Stimulated activated CD4-positive, alpha-beta T cell treated with anti-CD3 and anti-CD28 coated beads, Interleukin-4, amount 100 ng/mL, for 48 hours (primary cell): ENCODE data around the gene BCL7A.

Experiments used
- DNase-seq, 2 donors: peaks; one replicate each; pipeline ENCODE4 v3.0.0-alpha.2; 2020; ENCODE audit warnings: low read depth in 2 of 2

The BCL7A gene

DNA sequence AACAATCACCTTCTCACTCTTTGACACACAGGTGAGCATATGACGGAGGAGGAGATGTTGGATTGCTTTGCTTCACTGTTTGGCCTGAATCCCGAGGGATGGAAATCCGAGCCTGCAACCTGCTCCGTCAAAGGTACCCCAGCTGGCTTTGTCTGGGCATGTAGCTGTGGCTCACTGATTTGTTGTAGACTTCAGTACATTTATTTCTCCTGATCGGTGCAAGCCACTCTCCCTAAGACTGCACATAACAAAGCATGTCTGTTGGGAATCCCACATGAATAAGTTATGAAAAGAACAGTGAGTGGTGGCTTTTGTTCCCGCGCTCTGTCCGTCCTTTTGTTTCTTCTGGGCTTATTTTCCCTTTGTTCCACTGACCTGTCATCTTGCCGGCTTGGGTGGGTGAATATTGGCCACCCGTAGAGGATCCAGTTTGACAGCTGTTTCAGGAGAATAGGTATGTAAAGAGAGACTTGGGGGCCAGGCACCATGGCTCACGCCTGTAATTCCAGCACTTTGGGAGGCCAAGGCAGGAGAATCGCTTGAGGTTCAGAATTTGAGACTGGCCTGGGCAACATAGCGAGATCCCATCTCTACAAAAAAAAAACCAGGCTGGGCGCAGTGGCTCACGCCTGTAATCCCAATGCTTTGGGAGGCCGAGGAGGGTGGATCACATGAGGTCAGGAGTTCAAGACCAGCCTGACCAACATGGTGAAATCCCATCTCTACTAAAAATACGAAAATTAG lies 20.0 kb upstream of the BCL7A start:
- no peak for DNase-seq

DNA sequence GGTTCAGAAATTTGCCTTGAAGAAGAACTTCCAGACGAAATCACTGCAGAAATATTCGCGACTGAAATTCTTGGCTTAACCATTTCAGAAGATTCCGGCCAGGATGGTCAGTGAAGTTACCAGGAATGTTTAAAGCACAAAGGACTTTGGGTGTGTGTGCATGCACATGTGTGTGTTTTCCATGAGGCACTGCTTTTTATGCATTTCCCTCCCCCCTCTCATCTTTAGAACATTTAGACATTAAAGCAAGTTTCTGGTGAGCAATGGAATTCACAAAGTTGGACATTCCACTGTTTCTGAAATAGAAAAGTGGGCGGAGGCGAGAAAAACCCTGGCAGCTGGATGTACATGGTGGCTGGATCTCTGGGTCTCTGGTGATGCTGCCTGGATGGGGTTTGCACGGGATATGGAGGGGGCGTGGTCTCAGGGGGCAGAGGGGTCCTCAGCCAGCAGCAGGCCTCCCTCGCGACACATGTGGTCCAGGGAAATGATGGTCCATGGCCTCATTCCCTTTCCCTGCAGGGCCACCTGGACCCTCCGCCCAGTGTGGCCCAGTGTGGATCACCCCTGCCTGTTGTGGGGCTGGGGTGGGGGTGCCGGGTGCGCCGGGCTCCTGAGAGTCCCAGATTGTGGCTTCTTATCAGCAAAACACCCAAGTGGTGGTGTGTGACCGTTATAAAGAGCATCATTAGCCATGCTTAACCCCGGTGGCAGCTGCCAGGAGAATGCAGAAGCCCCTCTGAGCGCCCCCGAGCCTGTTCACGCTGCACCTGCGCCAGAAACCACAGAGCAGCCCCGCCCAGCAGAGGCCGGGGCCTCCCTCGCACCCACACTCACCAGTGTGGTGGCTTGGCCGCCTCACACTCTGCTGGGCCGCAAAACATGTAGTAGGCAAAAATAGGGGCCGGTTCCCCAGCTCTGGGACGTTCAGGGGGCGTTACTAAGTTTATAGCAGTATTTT lies 17.8 kb upstream of the BCL7A start:
- DNase-seq, result no peak

DNA sequence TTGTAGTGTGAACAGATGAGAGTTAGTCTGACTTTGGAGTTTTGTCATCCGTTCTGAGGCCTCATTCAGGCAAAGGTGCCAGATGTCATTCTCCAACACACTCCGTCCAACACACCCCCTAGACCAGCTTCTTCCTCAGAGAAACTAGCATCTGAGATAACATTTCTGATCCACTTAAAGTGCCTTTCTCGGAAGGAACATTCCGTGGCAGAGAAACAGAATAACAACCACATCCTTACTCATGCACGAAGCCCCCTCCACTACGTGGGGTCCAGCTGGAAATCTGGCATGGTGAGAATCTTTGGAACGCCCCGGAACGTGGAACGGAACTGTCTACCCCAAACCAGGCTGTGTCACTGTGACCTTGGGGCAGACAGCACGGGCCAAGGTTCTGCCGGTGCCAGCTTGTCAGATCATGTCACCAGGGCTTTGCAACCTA lies 17.0 kb upstream of the BCL7A start:
- no peak for DNase-seq

DNA sequence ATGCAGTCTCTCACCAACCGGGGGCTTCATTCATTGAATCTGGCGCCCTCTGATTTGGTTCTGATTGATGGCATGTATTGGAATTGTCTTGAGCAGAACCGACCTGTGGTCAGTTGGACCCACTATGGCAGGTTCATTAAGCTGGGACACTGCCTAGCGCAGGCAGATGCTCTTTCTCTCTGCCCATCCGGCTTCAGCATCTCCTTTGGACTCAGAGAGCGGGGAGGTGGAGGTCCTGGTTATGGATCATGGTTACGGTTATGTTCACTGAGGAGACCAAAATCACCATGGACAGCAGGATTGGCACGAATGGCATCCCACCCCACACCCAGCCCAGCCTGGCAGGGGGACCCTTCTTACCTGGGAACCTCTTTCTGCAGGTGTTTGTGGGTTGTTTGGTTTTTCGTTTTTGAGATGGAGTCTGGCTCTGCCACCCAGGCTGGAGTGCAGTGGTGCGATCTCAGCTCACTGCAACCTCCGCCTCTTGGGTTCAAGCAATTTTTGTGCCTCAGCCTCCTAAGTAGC lies 16.4 kb upstream of the BCL7A start:
- no peak for DNase-seq

DNA sequence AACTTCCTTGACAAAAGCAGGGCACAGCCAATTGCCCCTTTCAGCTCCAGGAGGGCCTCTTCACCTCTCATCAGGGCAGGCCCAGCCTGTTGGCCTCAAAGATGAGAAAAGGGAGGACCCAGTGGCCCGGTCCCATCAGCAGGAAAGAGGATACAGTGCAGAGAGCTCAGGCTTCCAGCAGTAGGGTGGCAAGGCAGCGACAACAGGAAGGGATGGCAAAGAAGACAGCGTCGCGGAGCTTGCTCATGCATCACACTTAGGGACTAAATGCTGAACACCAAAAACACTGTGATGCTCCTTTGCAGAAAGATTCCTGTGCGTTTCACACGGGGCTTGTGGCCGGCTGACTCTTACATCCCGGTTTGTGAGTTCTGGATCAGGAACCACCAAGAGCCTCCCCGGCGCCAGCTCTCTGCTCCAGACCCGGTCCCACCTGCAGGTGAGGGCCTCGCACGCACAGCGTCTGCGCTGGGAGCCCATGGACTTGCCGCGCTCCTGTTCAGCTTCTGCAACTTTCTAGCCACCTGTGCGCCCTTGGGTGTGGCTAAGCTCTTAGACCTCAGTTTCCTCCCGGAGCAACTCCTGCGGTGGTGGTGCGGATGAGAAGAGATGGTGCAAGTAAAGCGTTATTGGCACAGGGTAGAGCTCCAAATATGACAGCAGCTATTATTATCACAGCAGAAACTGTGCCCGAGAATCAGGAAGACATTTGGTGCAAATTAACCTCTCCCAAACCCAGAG lies 15.3 kb upstream of the BCL7A start:
- no peak for DNase-seq

DNA sequence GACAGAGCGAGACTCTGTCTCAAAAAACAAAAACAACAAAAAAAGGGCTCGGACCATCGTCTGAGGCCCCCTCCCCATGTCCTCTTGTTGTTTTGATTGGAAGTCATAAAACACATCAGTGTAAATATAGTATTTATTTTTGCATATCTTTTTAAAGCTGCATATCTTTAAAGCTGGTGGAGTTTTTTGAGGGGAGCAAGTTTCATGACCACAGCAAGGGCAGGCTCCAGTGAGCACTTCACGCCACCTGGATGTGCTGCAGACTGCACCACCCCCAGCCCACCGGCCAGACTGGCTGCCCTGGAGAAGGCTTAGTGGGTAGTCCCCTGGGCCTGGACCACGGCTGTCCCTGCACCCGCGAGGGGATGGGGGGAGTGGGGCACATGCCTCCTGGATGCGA lies 11.9 kb upstream of the BCL7A start:
- DNase-seq, result no peak

DNA sequence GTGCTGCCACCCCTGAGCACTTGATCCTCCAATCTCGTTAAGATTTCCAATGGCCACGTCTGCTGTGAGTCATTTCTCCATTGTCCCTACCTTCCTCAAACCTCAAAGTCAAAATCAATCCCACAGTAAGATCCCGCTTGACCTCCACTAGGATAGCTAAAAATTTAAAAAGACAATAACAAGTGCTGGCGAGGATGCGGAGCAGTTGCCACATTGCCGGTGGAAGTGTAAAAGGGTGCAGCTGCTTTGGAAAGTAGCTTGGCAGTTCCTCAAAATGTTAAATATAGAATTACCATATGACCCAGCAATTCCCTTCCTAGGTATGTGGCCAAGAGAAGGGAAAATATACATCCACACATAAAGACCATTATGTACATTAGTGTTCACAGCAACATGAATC lies 9.5 kb upstream of the BCL7A start:
- DNase-seq, result no peak

DNA sequence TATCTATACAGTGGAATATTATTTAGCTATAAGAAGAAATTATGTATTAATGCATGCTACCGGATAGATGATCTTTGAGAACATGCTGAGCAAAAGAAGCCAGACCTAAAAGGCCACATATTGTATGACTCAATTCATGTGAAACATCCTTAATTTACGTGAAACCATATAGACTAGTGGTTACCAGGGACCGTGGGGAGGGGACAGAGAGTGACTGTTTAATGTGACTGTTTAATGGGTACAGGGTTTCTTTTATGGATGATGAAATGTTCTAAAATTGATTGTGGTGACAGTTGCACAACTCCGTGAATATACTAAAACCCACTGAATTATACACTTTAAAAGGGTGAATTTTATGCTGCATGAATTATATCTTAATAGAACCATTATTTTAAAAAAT lies 8.5 kb upstream of the BCL7A start:
- no peak for DNase-seq

DNA sequence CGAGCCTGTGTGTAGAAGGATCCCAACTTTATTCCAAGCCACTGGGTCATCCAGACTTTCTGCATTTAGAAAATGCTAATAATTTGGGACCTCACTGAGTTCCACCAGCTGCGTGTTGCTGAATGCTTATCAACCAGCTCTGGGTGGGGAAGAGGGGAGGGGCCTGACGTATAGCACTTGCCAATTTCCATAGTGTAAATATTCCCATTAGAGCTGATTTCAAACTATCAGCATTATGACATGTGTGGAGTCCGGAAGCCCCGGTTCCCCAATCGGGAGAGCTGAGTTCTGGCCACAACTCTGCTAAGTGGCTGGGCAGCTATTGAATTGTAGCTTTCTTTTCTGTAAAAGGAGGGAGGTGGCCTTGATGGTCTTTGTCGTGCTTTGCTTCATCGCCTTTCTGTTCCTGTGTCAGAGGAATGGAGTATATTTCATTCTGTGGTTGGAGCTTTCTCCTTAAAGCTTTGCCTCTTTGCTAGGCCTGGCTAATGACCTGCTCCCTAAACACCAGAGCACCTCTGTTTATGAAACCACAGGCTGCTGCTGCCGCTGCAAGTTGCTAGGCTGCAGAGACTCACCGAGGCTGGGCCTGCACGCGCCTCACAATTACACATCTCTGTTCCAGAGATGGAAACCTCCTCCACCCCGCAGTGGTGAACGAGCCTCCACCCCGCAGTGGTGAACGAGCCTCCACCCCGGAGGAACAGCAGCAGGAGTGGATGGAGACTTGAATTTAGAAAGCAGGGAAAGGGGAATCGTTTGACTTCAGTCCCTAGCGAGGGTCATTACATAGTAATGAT lies 7.7 kb upstream of the BCL7A start:
- no peak for DNase-seq

DNA sequence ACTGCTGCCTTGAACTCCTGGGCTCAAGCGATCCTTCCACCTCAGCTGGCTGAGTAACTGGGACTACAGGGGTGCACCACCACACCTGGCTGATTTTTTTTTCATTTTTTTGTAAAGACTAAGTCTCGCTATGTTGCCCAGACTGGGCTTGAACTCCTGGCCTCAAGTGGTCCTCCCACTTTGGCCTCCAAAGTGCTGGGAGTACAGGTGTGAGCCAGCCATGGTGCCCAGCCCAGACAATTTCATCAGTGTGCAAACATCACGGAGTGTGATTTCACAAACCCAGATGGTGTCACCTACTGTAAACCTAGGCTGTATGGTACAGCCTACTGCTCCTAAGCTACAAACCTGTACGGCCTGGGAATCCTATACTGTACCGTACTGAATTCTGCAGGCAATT lies 6.9 kb upstream of the BCL7A start:
- no peak for DNase-seq

DNA sequence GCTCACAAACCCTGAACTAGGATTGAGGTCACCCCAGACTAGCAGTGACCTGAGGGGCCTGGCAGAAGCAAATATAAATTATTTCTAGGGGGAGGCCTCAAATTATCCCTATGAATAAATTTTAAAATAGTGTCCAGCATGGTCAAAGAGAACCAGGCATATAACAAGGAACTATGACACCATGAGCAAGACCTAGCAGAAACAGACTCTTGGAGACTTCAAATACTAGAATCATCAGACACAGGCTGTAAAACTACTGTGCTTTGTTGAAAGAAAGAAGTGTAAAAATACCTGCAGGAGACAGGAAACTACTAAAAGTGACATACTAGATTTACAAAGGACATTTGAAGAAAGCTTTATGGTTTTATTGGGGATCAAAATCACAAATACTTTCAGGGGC lies 3.2 kb upstream of the BCL7A start:
- DNase-seq, result no peak

DNA sequence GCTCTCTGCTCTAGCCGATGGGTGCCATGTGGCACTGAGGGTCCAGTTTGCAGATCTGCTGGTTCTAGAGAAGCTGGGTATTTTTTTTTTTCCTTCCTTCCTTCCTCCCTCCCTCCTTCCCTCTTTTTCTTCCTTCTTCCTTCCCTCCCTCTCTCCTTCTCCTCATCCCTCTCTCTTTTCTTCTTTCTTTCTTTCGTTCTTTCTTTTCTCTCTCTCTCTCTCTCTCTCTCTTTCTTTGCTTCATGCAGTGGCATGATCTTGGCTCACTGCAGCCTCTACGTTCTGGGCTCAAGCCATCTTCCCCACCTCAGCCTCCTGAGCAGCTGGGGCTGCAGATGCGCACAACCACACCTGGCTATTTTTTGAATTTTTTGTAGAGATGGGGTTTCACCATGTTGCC lies 2.7 kb upstream of the BCL7A start:
- DNase-seq, result no peak

DNA sequence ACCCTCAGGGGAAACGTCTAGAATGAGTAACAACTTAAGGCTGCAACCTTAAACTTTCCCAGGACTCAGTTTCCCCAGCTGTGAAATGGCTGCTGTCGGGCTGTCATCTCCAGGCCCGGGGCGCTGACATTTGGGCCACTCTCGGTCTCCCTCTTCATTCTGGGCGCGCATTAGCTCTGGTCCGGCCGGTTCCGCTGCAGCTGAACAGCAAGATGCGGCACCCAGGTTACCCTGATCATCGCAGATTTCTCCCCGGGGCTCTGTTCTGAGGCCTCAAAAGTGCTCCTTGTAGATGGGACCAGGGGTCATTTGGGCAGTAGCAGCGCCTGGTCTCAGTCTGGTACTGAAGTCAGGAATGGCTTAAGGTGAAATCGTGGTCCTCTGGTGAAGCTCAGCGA lies 890 bp upstream of the BCL7A start:
- DNase-seq, result no peak

DNA sequence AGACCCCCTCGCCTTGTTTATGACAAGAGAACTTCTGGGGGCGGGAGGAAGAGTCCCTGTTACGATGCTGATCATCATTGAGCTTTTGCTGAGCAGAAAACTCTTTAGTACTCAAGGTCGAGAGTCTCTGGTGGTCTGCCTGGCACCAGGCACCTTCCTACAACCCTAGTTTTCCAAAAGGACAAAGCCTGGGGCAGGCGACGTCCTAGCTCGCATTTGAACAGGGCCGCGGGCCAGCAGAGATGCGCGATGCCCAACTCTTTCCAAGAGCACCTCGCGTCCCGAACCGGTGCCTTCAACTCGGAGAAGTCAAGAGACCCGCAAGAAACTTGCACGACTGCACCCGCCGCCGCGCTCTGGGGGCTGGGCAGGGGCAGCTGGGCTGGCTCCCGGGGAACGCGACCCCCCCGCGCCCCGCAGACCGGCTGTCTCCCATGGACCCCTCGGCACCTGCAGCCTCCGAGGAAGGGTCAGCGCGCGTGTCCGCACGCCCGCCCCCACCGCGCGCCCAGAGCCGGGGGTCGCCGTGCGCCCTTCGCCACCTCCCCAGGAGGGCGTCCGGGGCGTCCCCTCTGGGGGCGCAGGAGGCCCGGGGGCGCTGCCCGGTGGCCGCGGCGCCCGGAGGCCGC lies 377 bp upstream of the BCL7A start:
- no peak for DNase-seq

DNA sequence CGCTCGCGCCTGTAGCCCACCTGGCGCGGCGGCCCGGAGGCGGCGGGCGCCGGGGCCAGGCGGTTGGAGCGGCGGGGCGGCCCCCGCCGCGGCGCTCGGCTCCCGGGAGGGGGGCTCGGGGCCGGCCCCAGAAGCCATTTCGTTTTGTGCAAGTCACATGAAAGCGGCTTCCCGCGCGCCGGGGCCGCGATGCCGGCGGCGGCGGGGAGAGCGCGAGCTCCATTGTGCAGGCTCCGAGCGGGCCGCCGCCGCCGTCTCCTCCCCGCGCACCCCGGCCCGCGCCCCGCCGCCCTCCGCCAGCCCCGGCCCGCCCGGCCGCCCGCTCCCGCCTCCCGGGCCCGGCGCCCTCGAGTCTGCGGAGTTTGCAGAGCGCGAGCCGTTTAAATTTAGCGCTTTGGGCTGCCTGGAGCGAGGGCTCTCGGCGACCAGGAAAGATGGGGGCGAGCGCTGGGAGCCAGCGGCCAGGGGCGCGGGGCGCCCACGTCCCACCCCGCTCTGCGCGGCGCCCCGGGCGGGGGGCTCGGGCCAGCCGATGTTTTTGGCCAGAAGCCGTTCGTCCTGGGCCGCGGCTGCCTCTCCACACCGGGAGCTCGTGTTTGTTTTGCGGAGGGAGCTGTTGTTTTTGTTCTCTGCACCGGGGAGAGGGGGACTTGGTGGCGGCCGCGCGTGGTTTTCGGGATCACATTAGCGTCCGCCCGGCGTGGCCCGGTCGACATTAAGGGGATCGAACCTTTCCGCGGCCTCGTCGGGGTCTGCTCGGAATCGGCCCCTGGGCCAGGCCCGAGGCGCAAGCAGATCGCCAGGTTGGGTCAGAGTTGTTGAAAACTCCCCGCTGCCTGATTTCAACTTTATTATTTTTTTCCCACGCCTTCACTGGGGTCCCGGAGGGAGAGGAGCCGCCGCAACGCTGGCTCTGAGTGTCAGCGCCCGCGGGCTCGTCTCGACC lies 982 bp downstream of the BCL7A start:
- no peak for DNase-seq

DNA sequence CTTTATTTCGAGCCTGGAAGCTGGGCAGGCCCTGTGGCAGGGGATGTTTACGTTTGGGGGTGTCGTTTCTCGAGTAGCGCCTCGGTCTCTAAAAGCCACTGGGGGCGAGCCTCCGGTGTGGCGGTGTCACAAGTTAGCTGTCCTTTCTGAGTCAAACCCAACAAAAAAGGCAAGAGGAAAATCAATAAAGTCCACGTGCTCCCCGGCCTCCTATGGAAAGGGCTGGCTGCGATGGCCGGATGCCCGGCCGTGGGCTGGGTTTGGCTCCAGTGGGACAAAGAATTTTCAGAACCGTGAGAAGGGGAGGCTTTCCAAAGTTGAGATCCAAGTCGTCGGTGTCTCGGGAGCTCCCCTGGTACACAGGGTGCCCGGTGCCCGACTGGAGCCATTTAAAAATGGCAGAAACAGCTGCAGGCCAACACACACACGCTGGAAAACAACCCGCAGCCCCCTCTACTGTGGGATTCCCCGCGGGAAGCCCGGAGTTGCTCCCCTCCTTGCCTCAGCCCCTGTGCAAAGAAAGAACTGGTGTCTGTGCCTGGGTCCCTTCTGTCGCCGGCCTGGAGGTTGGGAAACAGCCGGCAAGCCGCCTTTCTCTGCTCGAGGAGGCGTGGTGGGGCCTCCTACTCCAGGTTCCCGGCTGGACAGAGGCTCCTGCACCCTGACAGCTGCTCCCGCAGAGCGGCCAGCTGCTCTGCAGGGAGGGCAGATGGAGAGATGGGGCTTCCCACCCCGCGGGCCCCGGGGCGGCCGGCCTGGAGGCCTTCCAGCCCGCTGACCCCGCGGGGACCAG lies 1.9 kb downstream of the BCL7A start:
- no peak for DNase-seq

DNA sequence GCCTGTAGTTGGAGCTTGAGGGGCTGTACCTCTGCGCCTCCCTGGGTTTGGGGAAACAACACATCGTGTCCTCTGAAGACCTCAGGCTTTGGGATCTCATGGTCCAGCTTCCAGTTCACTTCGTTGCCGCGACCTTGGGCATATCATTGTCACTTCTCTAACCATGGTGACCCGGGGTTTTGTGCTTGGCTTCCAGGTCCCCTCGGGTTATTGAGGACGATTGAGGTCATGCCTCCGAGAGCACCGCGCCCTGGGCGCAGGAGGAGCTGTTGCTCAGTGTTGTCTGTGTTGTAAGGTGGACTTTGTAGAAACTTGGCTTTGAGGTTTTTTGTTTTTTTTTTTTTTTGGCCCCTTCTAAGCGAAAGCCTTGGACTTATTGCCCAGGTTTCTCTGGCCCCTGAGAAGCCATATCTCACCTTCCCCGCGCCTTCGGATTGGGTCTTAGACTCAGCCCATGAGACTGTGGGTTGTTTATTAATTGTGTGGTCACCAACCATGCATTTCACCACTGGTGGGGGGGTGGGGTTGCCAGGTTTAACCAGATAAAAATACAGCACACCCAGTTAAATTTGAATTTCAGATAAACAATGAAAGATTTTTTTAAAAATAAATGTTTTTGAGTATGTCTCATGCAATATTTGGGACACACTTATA lies 2.6 kb downstream of the BCL7A start:
- no peak for DNase-seq

DNA sequence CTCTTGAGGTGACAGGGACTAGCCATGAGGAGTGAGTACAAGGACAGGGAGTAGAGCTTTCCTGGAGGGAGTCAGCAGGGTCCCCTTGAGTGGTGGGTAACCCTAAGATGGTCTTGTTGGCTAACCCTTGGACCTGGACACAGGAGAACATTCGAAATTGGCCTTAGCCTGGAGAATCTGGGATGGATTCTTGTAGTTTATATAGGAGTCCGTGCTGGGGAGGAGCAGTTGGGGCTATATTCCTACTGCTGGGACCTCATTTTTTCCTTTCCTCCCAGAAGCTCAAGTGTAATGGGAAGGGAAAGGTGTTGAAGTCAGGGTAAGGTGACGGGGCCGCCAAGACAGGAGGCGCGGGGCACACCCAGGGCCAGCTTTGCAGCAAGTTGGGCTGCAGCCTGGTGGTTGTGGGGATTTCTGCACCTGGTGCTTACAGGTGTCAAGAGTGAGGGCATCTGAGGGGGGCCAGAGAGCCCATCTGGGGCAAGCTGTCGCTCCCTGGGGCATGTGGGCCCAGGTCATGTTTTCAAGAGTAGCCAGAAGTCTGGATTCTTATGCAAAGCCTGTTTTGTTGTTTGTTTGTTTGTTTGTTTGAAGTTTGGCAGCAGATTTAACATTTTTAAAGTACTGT lies 5.1 kb downstream of the BCL7A start:
- no peak for DNase-seq
